ENCODE results near the gene ANLN. TPM values are rescaled to one million over a fixed set of nuclear protein-coding genes. Genes with fewer than 3 reads are reported as not detected.

Gene ANLN
- total and polyA plus RNA-seq, 9 of the 15 experiments (the other 6 are each of a cell fraction or from before 2014, with no cell fraction given) = 18.1 to 66.2 (median 38.7) TPM

GRCh38 chr7:36389371-36390198 lies at the start of gene ANLN (continued):
- TF ChIP-seq DDX20 (tag; IDR thresholded peaks at IDR 0.05; ENCODE audit: low read depth) (no peak), MEIS2 (IDR thresholded peaks at IDR 0.05; ENCODE audit: partially characterized antibody) (peak; percentile 74), C11orf30 (IDR thresholded peaks at IDR 0.05; ENCODE audit: low read depth) (no peak), XRCC5 (IDR thresholded peaks at IDR 0.05; ENCODE audit: low read depth, low read length) (peak; percentile 42; the same call in 1 of the 2 replicates), MGA (IDR thresholded peaks at IDR 0.05) (peak; percentile 93), HMBOX1 (IDR thresholded peaks at IDR 0.05) (no peak), STAG1 (CRISPR knock-in tag; IDR thresholded peaks at IDR 0.05; ENCODE audit: borderline replicate concordance) (no peak), PBX2 (CRISPR knock-in tag; IDR thresholded peaks at IDR 0.05; ENCODE audit: low read depth) (no peak), PBX2 (tag; conservative IDR thresholded peaks at IDR 0.05; ENCODE audit: low read depth) (no peak), HDAC2 (IDR thresholded peaks at IDR 0.05) (peak; percentile 27; the same call in 1 of the 2 replicates), POLR3A (IDR thresholded peaks at IDR 0.05; ENCODE audit: borderline replicate concordance, extremely low read depth, insufficient read depth, insufficient read length) (no peak)
